Measurements from ENCODE around the gene AZGP1. TPM values are rescaled to one million over a fixed set of nuclear protein-coding genes. Genes with fewer than 3 reads are reported as not detected.

AZGP1 gene
- total and polyA plus RNA-seq, 7 donors, result 0.66 to 17.1 (median 4.7) TPM

DNA sequence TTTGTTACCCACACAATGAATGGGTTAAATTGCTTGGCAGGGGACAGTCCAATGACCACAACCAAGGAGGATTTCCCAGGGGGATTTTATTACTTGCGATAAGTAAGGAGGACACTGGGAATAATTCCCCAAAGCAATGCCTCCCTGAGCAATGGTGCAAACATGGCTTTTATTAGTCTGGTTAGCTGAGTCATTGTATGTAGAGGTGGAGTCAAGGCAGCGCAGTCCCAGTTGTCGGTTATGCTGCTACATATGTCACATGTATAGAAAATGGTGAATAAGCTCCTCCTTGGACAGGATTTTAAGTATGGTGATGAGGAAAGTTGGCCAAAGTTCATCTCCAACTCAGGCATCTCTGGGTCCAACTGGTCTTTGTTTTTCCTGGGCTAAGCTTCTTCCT, 52.6 kb downstream of the AZGP1 start:
- WGBS, 2 donors, result 89 to 91% methylated on average over 3 of the region's 3 CpGs
- TF ChIP-seq POLR2A (IDR thresholded peaks at IDR 0.05) (no peak), POLR2AphosphoS5 (IDR thresholded peaks at IDR 0.05) (no peak), EP300 (IDR thresholded peaks at IDR 0.05) (no peak), CTCF (IDR thresholded peaks at IDR 0.05) (no peak)

DNA sequence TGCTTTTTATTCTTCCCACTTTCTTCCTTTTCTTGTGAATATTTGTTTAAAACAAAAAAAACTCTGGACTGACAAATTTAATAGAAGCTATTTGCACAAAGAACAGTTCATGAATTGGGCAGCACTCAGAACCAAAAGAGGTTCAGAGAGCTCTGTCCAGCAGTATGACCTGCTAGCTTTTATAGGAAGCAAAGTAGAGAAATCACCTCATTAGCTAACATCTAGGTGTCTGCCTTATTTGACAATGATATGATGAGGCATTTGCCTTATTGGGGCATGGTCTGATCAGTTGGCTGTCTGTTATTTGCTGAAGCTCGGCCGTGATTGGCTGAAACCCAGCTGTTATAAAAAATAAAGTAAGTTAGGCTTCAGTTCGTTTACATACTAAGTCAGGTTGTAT, 55.7 kb downstream of the AZGP1 start:
- Histone ChIP-seq H3K27me3 (no peaks in the 10 kb centered on the region), H3K36me3 (peaks cover 0 to 12% (median 4%) of the 10 kb centered on the region in 4 donors), H3K27ac (peak overlapping the region; percentile 97 to 99 (median 98)), H3K4me1 (peaks cover 0 to 44% (median 41%) of the 10 kb centered on the region in 4 donors), H3K4me3 (peak overlapping the region; percentile 89 to 99 (median 94)), H3K9me3 (no peaks in the 10 kb centered on the region)
- intact Hi-C loops (cut with DNase I), result no loop called here
- WGBS, 2 donors, result 47 to 96% methylated on average over 3 of the region's 3 CpGs
- DNase-seq, result no peak
- TF ChIP-seq EP300 (IDR thresholded peaks at IDR 0.05), result no peak

More for the DNA sequence above, 52.6 kb downstream of the AZGP1 start:
- intact Hi-C loops (cut with DNase I), result no loop called here
- no peak overlapping the region for H3K27ac ChIP-seq
- H3K27me3 ChIP-seq, result no peaks in the 10 kb centered on the region
- no peak overlapping the region for H3K4me3 ChIP-seq
- DNase-seq, result no peak
- H3K4me1 ChIP-seq, result peaks cover 0 to 19% (median 14%) of the 10 kb centered on the region in 4 donors
- no peaks in the 10 kb centered on the region for H3K9me3 ChIP-seq
- no peaks in the 10 kb centered on the region for H3K36me3 ChIP-seq

DNA sequence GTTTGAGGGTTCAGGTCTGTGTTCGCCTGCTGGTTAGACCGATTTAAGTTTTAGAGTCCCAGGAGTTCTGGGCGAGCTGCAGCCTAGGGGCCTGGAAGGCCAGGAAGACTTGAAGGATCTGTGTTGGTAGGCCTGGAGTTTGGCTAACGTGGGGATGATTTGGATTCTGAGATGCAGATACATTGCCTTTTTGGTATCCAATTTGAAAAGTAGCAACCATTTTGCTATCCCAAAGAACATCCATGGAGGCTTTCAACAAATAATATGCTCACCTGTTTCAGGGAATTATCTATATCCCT, 56.1 kb downstream of the AZGP1 start:
- intact Hi-C loops (cut with DNase I), result loop anchor here (5.0 to 10.0 kb wide), 2 partner anchors 165 to 208 kb away; partner anchors contain the start of genes COPS6, MBLAC1 and ZNF3
- no peak for TF ChIP-seq EP300 (IDR thresholded peaks at IDR 0.05)
- no peak for TF ChIP-seq POLR2AphosphoS5 (IDR thresholded peaks at IDR 0.05)
- no peak for TF ChIP-seq CTCF (IDR thresholded peaks at IDR 0.05)
- no peak for TF ChIP-seq POLR2A (IDR thresholded peaks at IDR 0.05)
- WGBS, 2 donors, result 39 to 42% methylated on average over 4 of the region's 4 CpGs
- DNase-seq, result no peak
- Histone ChIP-seq H3K36me3 (peaks cover 0 to 16% (median 4%) of the 10 kb centered on the region in 4 donors), H3K9me3 (no peaks in the 10 kb centered on the region), H3K4me1 (peaks cover 0 to 44% (median 41%) of the 10 kb centered on the region in 4 donors), H3K27me3 (no peaks in the 10 kb centered on the region), H3K27ac (peak overlapping the region; percentile 97 to 99 (median 98)), H3K4me3 (peak overlapping the region; percentile 89 to 99 (median 94))

GRCh38 chr7:99918959-99919813, 56.6 kb downstream of the AZGP1 start, which contains the start of gene TRIM4:
TSS of gene TRIM4 (minus strand) at chr7:99919530. CDS start at chr7:99919401, 129 bp downstream.
- Histone ChIP-seq H3K27me3 (no peaks in the 10 kb centered on the region), H3K9me3 (no peaks in the 10 kb centered on the region), H3K4me3 (peak within 1 kb of the TSS; percentile 89 to 99 (median 94)), H3K36me3 (peaks cover 0 to 21% (median 4%) of the 10 kb centered on the region in 4 donors), H3K27ac (peak within 1 kb of the TSS; percentile 97 to 99 (median 98)), H3K4me1 (peaks cover 0 to 44% (median 41%) of the 10 kb centered on the region in 4 donors)
- DNase-seq, result peak; percentile 97
- WGBS, 2 donors, result 1% methylated on average over 81 of the region's 81 CpGs
- peak; percentile 86 for TF ChIP-seq POLR2A (IDR thresholded peaks at IDR 0.05)
- TF ChIP-seq EP300 (IDR thresholded peaks at IDR 0.05), result peak in 1 of 4 donors; percentile 50
- TF ChIP-seq CTCF (IDR thresholded peaks at IDR 0.05), result peak in 2 of 4 experiments; percentile 6 to 23
- TF ChIP-seq POLR2AphosphoS5 (IDR thresholded peaks at IDR 0.05), result peak; percentile 89 to 98 (median 96)
- intact Hi-C loops (cut with DNase I), result loop anchor here (5.0 to 10.0 kb wide), 2 partner anchors 166 to 208 kb away; partner anchors contain the start of genes COPS6, MBLAC1 and ZNF3

Small RNA genes lying within 50 kb of the gene (small RNA-seq; reads per million reads assigned to genes)
- gene RF00019 (0 reads per million in 3 donors), gene RF00561 (0 reads per million in 3 donors)

Other genes starting within 250 kb of the AZGP1 start
- under 1 TPM in 2 of 4 donors, not detected in 2; 0.33 to 0.36 TPM for gene CYP3A7, start 240.8 kb downstream of the AZGP1 start, total RNA-seq
- gene CYP3A7, start 240.8 kb downstream of the AZGP1 start, polyA plus RNA-seq, result under 1 TPM in 2 of 3 donors, not detected in 1; 0.10 to 0.46 TPM
- not detected for gene CYP3A4, start 191.8 kb downstream of the AZGP1 start, total RNA-seq
- gene CYP3A4, start 191.8 kb downstream of the AZGP1 start, polyA plus RNA-seq, result 1 to 10 TPM in 1 of 3 donors, under 1 TPM in 2; 0.25 to 3.6 (median 0.69) TPM
- 1 to 10 TPM in 1 of 4 donors, not detected in 3; 1.4 TPM for gene CYP3A43, start 148.0 kb downstream of the AZGP1 start, total RNA-seq
- not detected for gene CYP3A43, start 148.0 kb downstream of the AZGP1 start, polyA plus RNA-seq
- gene OR2AE1, start 99.0 kb downstream of the AZGP1 start, total RNA-seq, result not detected
- gene OR2AE1, start 99.0 kb downstream of the AZGP1 start, polyA plus RNA-seq, result under 1 TPM in 1 of 3 donors, not detected in 2; 0.06 TPM
- gene TRIM4, start 56.5 kb downstream of the AZGP1 start, total RNA-seq, result 10 to 100 TPM; 21.9 to 33.2 (median 29.6) TPM
- gene TRIM4, start 56.5 kb downstream of the AZGP1 start, polyA plus RNA-seq, result 10 to 100 TPM; 12.5 to 18.0 (median 17.4) TPM
- gene GJC3, start 46.4 kb downstream of the AZGP1 start, total RNA-seq, result under 1 TPM in 3 of 4 donors, not detected in 1; 0.33 to 0.95 (median 0.71) TPM
- gene GJC3, start 46.4 kb downstream of the AZGP1 start, polyA plus RNA-seq, result under 1 TPM in 1 of 3 donors, not detected in 2; 0.31 TPM
- 10 to 100 TPM; 27.8 to 32.7 (median 31.6) TPM for gene ZKSCAN1, start 39.6 kb upstream of the AZGP1 start, total RNA-seq
- gene ZKSCAN1, start 39.6 kb upstream of the AZGP1 start, polyA plus RNA-seq, result 10 to 100 TPM in 2 of 3 donors, 1 to 10 TPM in 1; 8.4 to 22.4 (median 11.3) TPM
- gene ZSCAN21, start 73.7 kb upstream of the AZGP1 start, total RNA-seq, result 10 to 100 TPM; 14.7 to 21.8 (median 17.4) TPM
- 1 to 10 TPM; 4.2 to 4.3 (median 4.2) TPM for gene ZSCAN21, start 73.7 kb upstream of the AZGP1 start, polyA plus RNA-seq
- gene ZNF3, start 105.7 kb upstream of the AZGP1 start, total RNA-seq, result 10 to 100 TPM; 17.9 to 28.0 (median 22.6) TPM
- gene ZNF3, start 105.7 kb upstream of the AZGP1 start, polyA plus RNA-seq, result 10 to 100 TPM; 17.1 to 19.2 (median 18.8) TPM
- 10 to 100 TPM; 58.4 to 87.4 (median 68.4) TPM for gene COPS6, start 112.9 kb upstream of the AZGP1 start, total RNA-seq
- 10 to 100 TPM; 80.2 to 91.3 (median 87.1) TPM for gene COPS6, start 112.9 kb upstream of the AZGP1 start, polyA plus RNA-seq
- gene MCM7, start 125.4 kb upstream of the AZGP1 start, total RNA-seq, result 10 to 100 TPM; 30.7 to 43.6 (median 37.4) TPM
- gene MCM7, start 125.4 kb upstream of the AZGP1 start, polyA plus RNA-seq, result 10 to 100 TPM; 29.6 to 99.3 (median 32.4) TPM
- 10 to 100 TPM; 18.1 to 26.6 (median 20.8) TPM for gene AP4M1, start 125.6 kb upstream of the AZGP1 start, total RNA-seq
- 10 to 100 TPM; 14.6 to 17.3 (median 16.2) TPM for gene AP4M1, start 125.6 kb upstream of the AZGP1 start, polyA plus RNA-seq
- 10 to 100 TPM; 56.6 to 87.8 (median 65.2) TPM for gene TAF6, start 143.3 kb upstream of the AZGP1 start, total RNA-seq
- 10 to 100 TPM; 18.0 to 37.8 (median 18.7) TPM for gene TAF6, start 143.3 kb upstream of the AZGP1 start, polyA plus RNA-seq
- 10 to 100 TPM; 13.9 to 26.6 (median 15.5) TPM for gene CNPY4, start 143.6 kb upstream of the AZGP1 start, total RNA-seq
- gene CNPY4, start 143.6 kb upstream of the AZGP1 start, polyA plus RNA-seq, result 10 to 100 TPM in 1 of 3 donors, 1 to 10 TPM in 2; 4.4 to 14.2 (median 5.4) TPM
- 1 to 10 TPM; 2.5 to 5.8 (median 4.3) TPM for gene MBLAC1, start 150.9 kb upstream of the AZGP1 start, total RNA-seq
- 1 to 10 TPM; 1.6 to 4.2 (median 2.6) TPM for gene MBLAC1, start 150.9 kb upstream of the AZGP1 start, polyA plus RNA-seq
- gene LAMTOR4, start 172.9 kb upstream of the AZGP1 start, total RNA-seq, result 100 to 1,000 TPM; 222 to 309 (median 264) TPM
- 100 to 1,000 TPM; 409 to 626 (median 469) TPM for gene LAMTOR4, start 172.9 kb upstream of the AZGP1 start, polyA plus RNA-seq
- gene TRAPPC14, start 182.7 kb upstream of the AZGP1 start, total RNA-seq, result 10 to 100 TPM in 1 of 4 donors, 1 to 10 TPM in 3; 3.9 to 11.6 (median 6.3) TPM
- gene TRAPPC14, start 182.7 kb upstream of the AZGP1 start, polyA plus RNA-seq, result 10 to 100 TPM; 14.4 to 39.3 (median 15.3) TPM
- gene GAL3ST4, start 192.6 kb upstream of the AZGP1 start, total RNA-seq, result 1 to 10 TPM; 1.2 to 6.4 (median 3.1) TPM
- gene GAL3ST4, start 192.6 kb upstream of the AZGP1 start, polyA plus RNA-seq, result 1 to 10 TPM; 1.2 to 6.2 (median 3.9) TPM
- gene GPC2, start 201.3 kb upstream of the AZGP1 start, total RNA-seq, result 1 to 10 TPM in 1 of 4 donors, under 1 TPM in 3; 0.41 to 1.7 (median 0.60) TPM
- gene GPC2, start 201.3 kb upstream of the AZGP1 start, polyA plus RNA-seq, result 1 to 10 TPM in 1 of 3 donors, not detected in 2; 5.3 TPM
- under 1 TPM in 2 of 4 donors, not detected in 2; 0.14 to 0.36 TPM for gene STAG3, start 201.9 kb upstream of the AZGP1 start, total RNA-seq
- 10 to 100 TPM in 1 of 3 donors, 1 to 10 TPM in 1, under 1 TPM in 1; 0.92 to 32.6 (median 3.6) TPM for gene STAG3, start 201.9 kb upstream of the AZGP1 start, polyA plus RNA-seq
- gene PVRIG, start 243.9 kb upstream of the AZGP1 start, total RNA-seq, result under 1 TPM in 3 of 4 donors, not detected in 1; 0.16 to 0.95 (median 0.36) TPM
- 10 to 100 TPM in 1 of 3 donors, under 1 TPM in 1, not detected in 1; 0.60 to 12.0 TPM for gene PVRIG, start 243.9 kb upstream of the AZGP1 start, polyA plus RNA-seq